Measurements from ENCODE around the gene PRDM16. TPM values are rescaled to one million over a fixed set of nuclear protein-coding genes. Genes with fewer than 3 reads are reported as not detected.

The PRDM16 gene
- total and polyA plus RNA-seq, 2 donors (not counting 1 experiment from before 2014, with no cell fraction given) = 0.03 to 0.12 TPM

- DNase-seq = no peak
- CTCF ChIA-PET = interaction anchor here (1.8 kb wide), 1 partner anchor 18 kb away, joined by 4 read pairs; no protein-coding TSS in a partner anchor
Measured at GRCh38 chr1:3470650-3471355, 401.8 kb downstream of the PRDM16 start.

More at GRCh38 chr1:3470650-3471355, 401.8 kb downstream of the PRDM16 start:
- Histone ChIP-seq H3K9ac (ENCODE audit: low read length) (no peak overlapping the region), H3K79me2 (ENCODE audit: control insufficient read depth, insufficient read depth, low read length) (no peaks in the 10 kb centered on the region), H3K9me3 (ENCODE audit: control extremely low read depth in 1 of 3, control insufficient read depth in 2 of 3, insufficient read depth in 1 of 3, low read length in 2 of 3) (peaks cover 0 to 3% (median 0%) of the 10 kb centered on the region in 3 donors), H4K20me1 (ENCODE audit: control insufficient read depth, insufficient read depth, low read length, poor library complexity, severe bottlenecking) (no peaks in the 10 kb centered on the region), H3K4me1 (ENCODE audit: control insufficient read depth in 2 of 2, insufficient read depth in 2 of 2, low read length in 2 of 2) (no peaks in the 10 kb centered on the region), H3K27ac (ENCODE audit: low read length in 2 of 2) (no peak overlapping the region), H3K36me3 (replicated peaks in 1 of 2; ENCODE audit: control extremely low read depth in 1 of 2, control insufficient read depth in 1 of 2, extremely low read depth in 1 of 2, insufficient read depth in 2 of 2, low read length in 1 of 2) (no peaks in the 10 kb centered on the region), H2AFZ (ENCODE audit: insufficient read depth, low read depth, low read length, poor library complexity, severe bottlenecking) (no peak overlapping the region), H3K27me3 (replicated peaks in 1 of 4; ENCODE audit: control extremely low read depth in 1 of 4, control insufficient read depth in 3 of 4, insufficient read depth in 4 of 4, low read length in 3 of 4) (no peaks in the 10 kb centered on the region), H3K4me3 (ENCODE audit: control extremely low read depth in 1 of 5, extremely low read depth in 1 of 5, insufficient read depth in 1 of 5, low read depth in 2 of 5, low read length in 4 of 5) (no peak overlapping the region), H3K4me2 (replicated peaks; ENCODE audit: low read depth, low read length, poor library complexity, severe bottlenecking) (no peak overlapping the region)
- H3K4me3 Mint-ChIP-seq = no peak overlapping the region
- no peak for TF ChIP-seq EZH2 (IDR thresholded peaks at IDR 0.05; ENCODE audit: borderline replicate concordance, insufficient read depth, low read depth, low read length, poor library complexity, severe bottlenecking)
- no peak for TF ChIP-seq CTCF (IDR thresholded peaks at IDR 0.05)
- H3K4me1 Mint-ChIP-seq = peaks cover 4% of the 10 kb centered on the region
- POLR2A ChIA-PET = no interaction called here
- no peak overlapping the region for H3K27ac Mint-ChIP-seq
- intact Hi-C loops (cut with micrococcal nuclease) = no loop called here
- no peaks in the 10 kb centered on the region for H3K9me3 Mint-ChIP-seq (ENCODE audit: insufficient read depth)
- WGBS (ENCODE audit: insufficient coverage) = 87% methylated on average over 20 of the region's 22 CpGs
- ATAC-seq (ENCODE audit: low read depth) = no peak
- peaks cover 1% of the 10 kb centered on the region for H3K27me3 Mint-ChIP-seq
